Esophagus muscularis mucosa (tissue), 4 donors: Measurements from ENCODE around the gene RNF167. TPM values are rescaled to one million over a fixed set of nuclear protein-coding genes. Genes with fewer than 3 reads are reported as not detected.
A peak's percentile ranks its signal among the peaks of the same experiment; 100 is the strongest.
"Not testable (repeated sequence)": the region's sequence is repeated elsewhere in the genome, so short reads cannot be mapped to it uniquely, and the experiment has no call there.

Experiments used
- DNase-seq: peaks from one replicate; pipeline ENCODE4 v3.0.0-alpha.2; 2017; ENCODE audit errors: extremely low spot score
- H3K27ac ChIP-seq, 4 donors: fragments of 200-600 bp; sonication (generic); replicated peaks in 1 of 4; 1 replicate in 3 of 4; 2 replicates in 1 of 4; pipeline ENCODE4 v1.5.1; 2016 to 2019; ENCODE audit warnings: mild to moderate bottlenecking in 1 of 4
- H3K27me3 ChIP-seq, 4 donors: fragments of 200-600 bp; sonication (generic); one replicate each; pipeline versions ENCODE4 v1.5.1 to v1.6.0; 2016 to 2019
- H3K36me3 ChIP-seq, 4 donors: fragments of 200-600 bp; sonication (generic); one replicate each; pipeline ENCODE4 v1.5.1; 2016 to 2019
- H3K4me1 ChIP-seq, 4 donors: fragments of 200-600 bp; sonication (generic); one replicate each; pipeline ENCODE4 v1.5.1; 2016 to 2019
- H3K4me3 ChIP-seq, 4 donors: fragments of 200-600 bp; sonication (generic); 1 replicate in 2 of 4; 2 replicates in 2 of 4; pipeline ENCODE4 v1.5.1; 2016 to 2019; ENCODE audit warnings: mild to moderate bottlenecking in 4 of 4, moderate library complexity in 1 of 4
- H3K9me3 ChIP-seq, 4 donors: fragments of 200-600 bp; sonication (generic); 1 replicate in 3 of 4; 2 replicates in 1 of 4; pipeline ENCODE4 v1.5.1; 2016 to 2019
- CTCF ChIP-seq, 3 experiments: fragments of 200-600 bp in 2 of 3; fragments of 450-650 bp in 1 of 3; sonication (generic) in 2 of 3; IDR thresholded peaks; one replicate each; pipeline ENCODE4 v1.5.1; 2017 to 2019; ENCODE audit warnings: antibody characterized with exemption in 3 of 3, mild to moderate bottlenecking in 2 of 3, moderate library complexity in 1 of 3
- EP300 ChIP-seq: sonication (generic); formaldehyde crosslinking; IDR thresholded peaks from one replicate; pipeline ENCODE4 v1.6.1; 2017; ENCODE audit warnings: antibody characterized with exemption
- POLR2A ChIP-seq: fragments of 450-650 bp; IDR thresholded peaks from one replicate; pipeline ENCODE4 v1.6.1; 2017; ENCODE audit warnings: antibody characterized with exemption, moderate library complexity, mild to moderate bottlenecking, low read depth
- POLR2AphosphoS5 ChIP-seq, 2 donors: sonication (generic); formaldehyde crosslinking; IDR thresholded peaks; one replicate each; pipeline ENCODE4 v1.6.1; 2017; ENCODE audit warnings: antibody characterized with exemption in 2 of 2
- WGBS: methylation state at CpG from one replicate; pipeline ENCODE4 v1.1.5; 2018; 5-methylcytosine and 5-hydroxymethylcytosine counted together
- intact Hi-C: fragments of 100-400 bp; cut with DNase I; formaldehyde crosslinking; loops from one replicate; pipeline ENCODE4 v1.15.1; 2023
- total RNA-seq, 4 donors: library from RNA; depleted of rRNA; stranded (reverse); fragments of >200 nt; gene quantifications; one replicate each; pipeline versions ENCODE4 v1.1.0 to v1.2.1, GENCODE V29; 2016

The RNF167 gene
- total RNA-seq, 4 donors from 2014 or later, result 59.8 to 96.3 (median 69.5) TPM

- peak; percentile 94 for DNase-seq
- intact Hi-C loops, result no loop called here
- 17% methylated on average over 6 of the region's 10 CpGs for WGBS
- Histone ChIP-seq H3K27me3 (peaks cover 0 to 54% (median 26%) of the 10 kb centered on the region in 4 donors), H3K9me3 (no peaks in the 10 kb centered on the region), H3K27ac (peak within 1 kb of the TSS in 2 of 4 donors; percentile 36 to 59), H3K36me3 (no peaks in the 10 kb centered on the region), H3K4me3 (peak within 1 kb of the TSS in 1 of 4 donors; percentile 53), H3K4me1 (peaks cover 10 to 47% (median 35%) of the 10 kb centered on the region in 4 donors)
- TF ChIP-seq POLR2A (no peak), CTCF (IDR thresholded peaks at IDR 0.05) (peak; percentile 64 to 83 (median 80)), EP300 (no peak), POLR2AphosphoS5 (IDR thresholded peaks at IDR 0.05) (peak in 1 of 2 donors; percentile 17)
Measured at GRCh38 chr17:4903051-4903818, 36.8 kb upstream of the RNF167 start, which contains the start of gene CHRNE. CHRNE (minus strand) TSS chr17:4903098; CDS start chr17:4903063, 35 bp downstream.

- intact Hi-C loops, result loop anchor here (5.0 kb wide), 2 partner anchors 81 to 156 kb away; partner anchors contain the start of gene CAMTA2
- peaks cover 5 to 28% (median 18%) of the 10 kb centered on the region in 4 donors for H3K4me1 ChIP-seq
- H3K4me3 ChIP-seq, H3K9me3 ChIP-seq, H3K27ac ChIP-seq, DNase-seq, H3K36me3 ChIP-seq: not testable (repeated sequence)
- peaks cover 0 to 24% (median 3%) of the 10 kb centered on the region in 4 donors for H3K27me3 ChIP-seq
Measured at GRCh38 chr17:4906642-4907041, 33.4 kb upstream of the RNF167 start.

- WGBS, result 70% methylated on average over 2 of the region's 10 CpGs
- no peak for DNase-seq
- H3K4me1 ChIP-seq, result peaks cover 5 to 19% (median 12%) of the 10 kb centered on the region in 4 donors
- TF ChIP-seq POLR2AphosphoS5 (IDR thresholded peaks at IDR 0.05), result no peak
- TF ChIP-seq EP300, result no peak
- TF ChIP-seq CTCF (IDR thresholded peaks at IDR 0.05), result no peak
- TF ChIP-seq POLR2A, result no peak
- peak overlapping the region in 2 of 4 donors; percentile 62 for H3K27ac ChIP-seq
- intact Hi-C loops, result loop anchor here (5.0 kb wide), 2 partner anchors 79 to 154 kb away; partner anchors contain the start of gene CAMTA2
- H3K36me3 ChIP-seq, result no peaks in the 10 kb centered on the region
- H3K4me3 ChIP-seq, result no peak overlapping the region
- H3K9me3 ChIP-seq, result no peaks in the 10 kb centered on the region
- H3K27me3 ChIP-seq, result peaks cover 0 to 19% (median 3%) of the 10 kb centered on the region in 4 donors
Measured at GRCh38 chr17:4908301-4908700, 31.8 kb upstream of the RNF167 start.

DNA sequence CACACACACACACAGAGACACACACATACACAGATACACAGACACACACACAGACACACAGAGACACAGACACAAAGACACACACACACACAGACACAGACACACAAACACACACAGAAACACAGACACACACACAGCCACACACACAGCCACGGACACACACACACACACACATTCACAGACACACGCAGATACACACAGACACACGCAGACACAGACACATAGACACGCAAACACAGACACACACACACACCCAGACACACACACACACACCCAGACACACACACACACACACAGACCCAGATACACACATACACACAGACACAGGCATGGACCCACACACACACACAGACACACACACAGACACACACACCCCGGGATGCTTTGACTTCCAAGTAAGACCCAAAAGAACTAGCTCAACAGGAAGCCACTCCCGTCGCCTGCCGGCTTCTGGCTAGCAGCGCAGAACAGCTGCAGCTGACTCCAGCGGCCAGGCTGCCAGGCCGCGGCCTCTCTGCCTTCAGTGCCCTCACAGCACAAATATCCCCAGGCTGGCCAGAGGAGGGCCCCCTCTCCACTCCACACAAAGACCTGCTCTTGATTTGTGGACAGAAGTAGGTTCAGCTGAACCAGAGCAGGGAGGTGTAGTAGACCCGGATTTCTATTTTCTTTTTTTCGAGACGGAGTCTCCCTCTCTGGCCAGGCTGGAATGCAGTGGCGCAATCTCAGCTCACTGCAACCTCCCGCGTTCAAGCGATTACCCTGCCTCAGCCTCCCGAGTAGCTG lies 31.2 kb upstream of the RNF167 start:
- DNase-seq, result peak; percentile 96
- Histone ChIP-seq H3K4me1 (peaks cover 5 to 16% (median 11%) of the 10 kb centered on the region in 4 donors), H3K9me3 (no peaks in the 10 kb centered on the region), H3K36me3 (no peaks in the 10 kb centered on the region), H3K27ac (peak overlapping the region; percentile 32 to 62 (median 56)), H3K4me3 (peak overlapping the region in 1 of 4 donors; percentile 1), H3K27me3 (peaks cover 0 to 16% (median 3%) of the 10 kb centered on the region in 4 donors)
- intact Hi-C loops, result loop anchor here (5.0 kb wide), 2 partner anchors 78 to 153 kb away; partner anchors contain the start of gene CAMTA2
- TF ChIP-seq POLR2AphosphoS5 (IDR thresholded peaks at IDR 0.05) (peak; percentile 59 to 65), POLR2A (no peak), EP300 (no peak), CTCF (IDR thresholded peaks at IDR 0.05) (peak; percentile 66 to 92 (median 89))
- 58% methylated on average over 9 of the region's 20 CpGs for WGBS

DNA sequence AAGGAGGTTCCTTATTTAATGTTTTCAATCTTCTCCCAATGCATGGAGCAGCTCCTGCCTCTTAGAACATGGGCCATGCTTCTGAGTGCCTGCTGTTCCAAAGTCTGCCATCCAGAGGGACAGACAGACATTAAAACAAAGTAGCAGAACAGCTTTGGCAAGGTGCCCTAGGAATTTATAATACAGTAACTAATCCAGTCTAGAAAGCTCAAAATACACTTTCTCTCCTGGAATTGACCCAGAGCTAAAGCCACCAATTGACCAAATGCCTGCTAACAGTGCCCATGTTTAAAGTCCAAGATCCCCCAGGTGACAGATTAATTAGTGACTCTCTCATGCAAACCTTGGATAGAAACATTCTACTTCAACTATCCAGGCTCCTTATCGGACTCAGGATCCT lies 26.1 kb upstream of the RNF167 start:
- 88% methylated on average over 1 of the region's 1 CpG for WGBS
- no peak for DNase-seq
- TF ChIP-seq POLR2A, result no peak
- no peak for TF ChIP-seq POLR2AphosphoS5 (IDR thresholded peaks at IDR 0.05)
- no peak for TF ChIP-seq EP300
- TF ChIP-seq CTCF (IDR thresholded peaks at IDR 0.05), result no peak
- intact Hi-C loops, result no loop called here
- Histone ChIP-seq H3K27ac (no peak overlapping the region), H3K9me3 (no peaks in the 10 kb centered on the region), H3K27me3 (no peaks in the 10 kb centered on the region), H3K36me3 (no peaks in the 10 kb centered on the region), H3K4me3 (no peak overlapping the region), H3K4me1 (peaks cover 5 to 13% (median 7%) of the 10 kb centered on the region in 4 donors)

DNA sequence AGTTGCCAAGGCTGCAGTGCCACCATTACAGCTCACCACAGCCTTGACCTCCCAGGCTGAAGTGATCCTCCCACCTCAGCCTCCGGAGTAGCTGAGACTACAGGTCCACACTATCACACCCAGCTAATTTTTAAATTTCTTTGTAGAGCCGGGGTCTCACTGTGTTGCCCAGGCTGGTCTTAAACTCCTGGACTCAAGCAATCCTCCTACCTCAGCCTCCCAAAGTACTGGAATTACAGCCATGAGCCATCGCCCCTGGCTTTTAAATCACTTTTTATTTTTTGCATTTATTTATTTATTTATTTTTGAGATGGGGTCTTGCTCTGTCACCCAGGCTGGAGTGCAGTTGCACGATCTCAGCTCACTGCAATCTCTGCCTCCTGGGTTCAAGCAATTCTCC lies 25.5 kb upstream of the RNF167 start:
- H3K27ac ChIP-seq, DNase-seq, H3K36me3 ChIP-seq, H3K9me3 ChIP-seq, H3K4me1 ChIP-seq, intact Hi-C loops, H3K4me3 ChIP-seq, H3K27me3 ChIP-seq: not testable (repeated sequence)
- 88% methylated on average over 4 of the region's 4 CpGs for WGBS
